A673 (cell line): ENCODE results near the gene ABCG1. TPM values are rescaled to one million over a fixed set of nuclear protein-coding genes. Genes with fewer than 3 reads are reported as not detected.

Source experiments
- BruUV-seq: library from RNA; stranded (reverse); fragments of 400-500 nt; replicated peaks from 2 replicates; lab custom pipeline; 2021; lab: Mats Ljungman, UMichigan
- CTCF ChIA-PET: fragments of 300-600 bp; sonication (Branson Sonifier 250); formaldehyde crosslinking; loops from one replicate; lab custom pipeline; 2022; ENCODE audit warnings: antibody characterized with exemption; lab: Charles Lee
- POLR2A ChIA-PET: fragments of 300-600 bp; sonication (Branson Sonifier 250); formaldehyde crosslinking; loops from one replicate; lab custom pipeline; 2022; ENCODE audit warnings: antibody characterized with exemption; ENCODE audit not compliant: low non-redundant PET; lab: Charles Lee
- DNase-seq: peaks from one replicate; pipeline ENCODE4 v3.0.0-alpha.2; 2015; ENCODE audit warnings: low spot score
- H3K27ac ChIP-seq: fragments of 200-600 bp; sonication (generic); 2 replicates; pipeline ENCODE4 v1.5.1; 2016; ENCODE audit warnings: mixed run types, low read depth, mild to moderate bottlenecking, mixed read lengths, antibody characterized with exemption, low read length; ENCODE audit not compliant: poor library complexity, severe bottlenecking
- H3K27me3 ChIP-seq: fragments of 200-600 bp; sonication (generic); replicated peaks from 2 replicates; pipeline ENCODE4 v1.6.1; 2017; ENCODE audit warnings: mixed run types, low read depth, mild to moderate bottlenecking, mixed read lengths, antibody characterized with exemption, low read length; ENCODE audit not compliant: insufficient read depth, poor library complexity
- H3K36me3 ChIP-seq: fragments of 200-600 bp; sonication (generic); 2 replicates; pipeline ENCODE4 v1.6.1; 2016; ENCODE audit warnings: mixed run types, mild to moderate bottlenecking, mixed read lengths, antibody characterized with exemption, low read length; ENCODE audit not compliant: insufficient read depth, poor library complexity, severe bottlenecking
- H3K4me1 ChIP-seq: fragments of 200-600 bp; sonication (generic); 2 replicates; pipeline ENCODE4 v1.6.1; 2017; ENCODE audit warnings: mixed run types, mild to moderate bottlenecking, mixed read lengths, antibody characterized with exemption, low read length; ENCODE audit not compliant: insufficient read depth, poor library complexity, severe bottlenecking
- H3K4me3 ChIP-seq: fragments of 200-600 bp; sonication (generic); 2 replicates; pipeline ENCODE4 v1.5.1; 2016; ENCODE audit warnings: low read depth, mixed run types, mild to moderate bottlenecking, mixed read lengths, low read length; ENCODE audit not compliant: poor library complexity, severe bottlenecking
- H3K9me3 ChIP-seq: fragments of 200-600 bp; sonication (generic); 2 replicates; pipeline ENCODE4 v1.6.1; 2016; ENCODE audit warnings: mixed run types, low read depth, mild to moderate bottlenecking, mixed read lengths, antibody characterized with exemption, low read length; ENCODE audit not compliant: poor library complexity, severe bottlenecking
- CTCF ChIP-seq: fragments of 300-800, 200-600 bp; sonication (generic); conservative IDR thresholded peaks from 2 replicates; pipeline ENCODE4 v1.5.1; 2017; ENCODE audit warnings: low read depth, mild to moderate bottlenecking, antibody characterized with exemption, low read length, moderate library complexity, mixed read lengths
- EZH2 ChIP-seq: fragments of 200-600 bp; sonication (generic); IDR thresholded peaks from 2 replicates; pipeline ENCODE4 v1.6.1; 2017; ENCODE audit warnings: borderline replicate concordance, low read depth, mild to moderate bottlenecking, mixed read lengths, antibody characterized with exemption, low read length; ENCODE audit not compliant: poor library complexity, severe bottlenecking
- intact Hi-C: fragments of 100-400 bp; cut with micrococcal nuclease; formaldehyde crosslinking; loops from one replicate; pipeline ENCODE4 v1.10.0; 2022; ENCODE audit not compliant: unreplicated experiment
- total RNA-seq: library from RNA; stranded (reverse); gene quantifications from 2 replicates; pipeline ENCODE4 v1.2.3, GENCODE V29; 2021

ABCG1 gene
- total RNA-seq, 1 experiment from 2014 or later, result 3.4 TPM

- DNase-seq, result peak; percentile 27
- intact Hi-C loops, result no loop called here
- CTCF ChIA-PET, result interaction anchor here (0.6 to 1.2 kb wide), 5 partner anchors 23 to 286 kb away, joined by 3 to 7 read pairs (median 4); no protein-coding TSS in a partner anchor
- Histone ChIP-seq H3K4me3 (peak overlapping the region; percentile 64), H3K4me1 (peaks cover 7% of the 10 kb centered on the region), H3K27ac (no peak overlapping the region), H3K36me3 (no peaks in the 10 kb centered on the region), H3K9me3 (no peaks in the 10 kb centered on the region), H3K27me3 (peaks cover 5% of the 10 kb centered on the region)
- BruUV-seq, result no TSS peak
- TF ChIP-seq EZH2 (no peak), CTCF (no peak)
- POLR2A ChIA-PET, result no interaction called here
Observed at GRCh38 chr21:42219606-42220137, 732 bp downstream of the ABCG1 start.

DNA sequence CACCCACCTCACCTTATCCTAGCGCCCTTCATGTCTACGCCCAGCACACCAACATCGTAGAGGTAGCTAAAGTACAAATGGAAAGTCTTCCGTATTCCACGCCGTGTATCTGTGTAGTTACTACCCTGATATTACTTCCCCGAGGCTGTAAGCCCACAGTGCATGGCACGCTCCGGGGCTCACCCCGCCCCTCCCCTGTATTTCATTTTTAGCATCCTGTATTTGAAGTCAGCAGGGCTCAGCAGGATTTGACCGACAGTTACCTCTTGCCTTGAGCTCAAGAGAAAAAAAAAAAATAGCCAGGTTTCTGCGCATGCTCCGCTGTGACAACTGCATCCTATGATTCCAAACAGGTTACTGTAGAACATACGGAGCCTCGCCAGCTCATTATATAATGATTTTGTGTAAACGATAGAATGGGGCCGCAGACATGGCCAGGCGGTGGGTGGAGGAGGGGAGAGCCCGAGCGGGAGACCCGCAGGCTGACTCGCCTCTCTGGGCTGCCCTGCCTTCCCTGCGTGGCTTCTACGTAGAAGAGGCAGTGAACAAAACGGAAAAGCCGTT is 1.3 kb downstream of the ABCG1 start:
- peak; percentile 75 for DNase-seq
- H3K9me3 ChIP-seq, result no peaks in the 10 kb centered on the region
- peaks cover 7% of the 10 kb centered on the region for H3K4me1 ChIP-seq
- ChIA-PET POLR2A (interaction anchor here (0.6 kb wide), 2 partner anchors 26 to 48 kb away, joined by 3 to 8 read pairs; no protein-coding TSS in a partner anchor), CTCF (interaction anchor here (0.6 to 1.2 kb wide), 5 partner anchors 11 to 285 kb away, joined by 3 to 7 read pairs (median 3); no protein-coding TSS in a partner anchor)
- BruUV-seq, result no TSS peak
- H3K27ac ChIP-seq, result no peak overlapping the region
- intact Hi-C loops, result no loop called here
- no peak for TF ChIP-seq EZH2
- no peak for TF ChIP-seq CTCF
- no peaks in the 10 kb centered on the region for H3K36me3 ChIP-seq
- H3K27me3 ChIP-seq, result peaks cover 5% of the 10 kb centered on the region
- peak overlapping the region; percentile 64 for H3K4me3 ChIP-seq

- no peak for DNase-seq
- Histone ChIP-seq H3K9me3 (no peaks in the 10 kb centered on the region), H3K4me3 (no peak overlapping the region), H3K36me3 (no peaks in the 10 kb centered on the region), H3K4me1 (peaks cover 7% of the 10 kb centered on the region), H3K27ac (no peak overlapping the region), H3K27me3 (peaks cover 5% of the 10 kb centered on the region)
- POLR2A ChIA-PET, result no interaction called here
- intact Hi-C loops, result no loop called here
- BruUV-seq, result no TSS peak
- no peak for TF ChIP-seq EZH2
- TF ChIP-seq CTCF, result no peak
- CTCF ChIA-PET, result no interaction called here
Observed at GRCh38 chr21:42221581-42222345, 2.8 kb downstream of the ABCG1 start.
